GM21390 (cell line): ENCODE data around the gene AP3D1.
"Not testable (repeated sequence)": the region's sequence is repeated elsewhere in the genome, so short reads cannot be mapped to it uniquely, and the experiment has no call there.

Experiments used
- ATAC-seq: cut with Tn5 transposase; IDR thresholded peaks from one replicate; pipeline ENCODE4 v1.9.1; 2021; ENCODE audit not compliant: unreplicated experiment

The AP3D1 gene

GRCh38 chr19:2129892-2130770 lies 21.2 kb downstream of the AP3D1 start:
- ATAC-seq: no peak

GRCh38 chr19:2129486-2129885 lies 21.9 kb downstream of the AP3D1 start:
- ATAC-seq: no peak

GRCh38 chr19:2129022-2129421 lies 22.3 kb downstream of the AP3D1 start:
- ATAC-seq: no peak

- ATAC-seq: not testable (repeated sequence)
Observed at GRCh38 chr19:2128252-2128651, 23.1 kb downstream of the AP3D1 start.

GRCh38 chr19:2127758-2128157 lies 23.6 kb downstream of the AP3D1 start:
- no peak for ATAC-seq

- ATAC-seq: no peak
Observed at GRCh38 chr19:2126879-2127518, 24.4 kb downstream of the AP3D1 start.

GRCh38 chr19:2123682-2124387 lies 27.5 kb downstream of the AP3D1 start:
- no peak for ATAC-seq

- ATAC-seq: no peak
Observed at GRCh38 chr19:2122982-2123381, 28.4 kb downstream of the AP3D1 start.

GRCh38 chr19:2122251-2122650 lies 29.1 kb downstream of the AP3D1 start:
- ATAC-seq: no peak

- ATAC-seq: no peak
Observed at GRCh38 chr19:2121416-2122051, 29.8 kb downstream of the AP3D1 start.

- no peak for ATAC-seq
Observed at GRCh38 chr19:2120821-2121220, 30.5 kb downstream of the AP3D1 start.

- no peak for ATAC-seq
Observed at GRCh38 chr19:2119921-2120785, 31.2 kb downstream of the AP3D1 start.

- no peak for ATAC-seq
Observed at GRCh38 chr19:2118438-2118837, 32.9 kb downstream of the AP3D1 start.

- ATAC-seq: no peak
Observed at GRCh38 chr19:2117215-2117960, 34.0 kb downstream of the AP3D1 start.

GRCh38 chr19:2116507-2116906 lies 34.9 kb downstream of the AP3D1 start:
- no peak for ATAC-seq

- ATAC-seq: no peak
Observed at GRCh38 chr19:2115911-2116426, 35.4 kb downstream of the AP3D1 start.

GRCh38 chr19:2115324-2115723 lies 36.0 kb downstream of the AP3D1 start:
- ATAC-seq: no peak

GRCh38 chr19:2114821-2115220 lies 36.5 kb downstream of the AP3D1 start:
- no peak for ATAC-seq

GRCh38 chr19:2114218-2114617 lies 37.1 kb downstream of the AP3D1 start:
- ATAC-seq: no peak
